Neural cell (in vitro differentiated cells): ENCODE data around the gene TMEM151A.

Source experiments
- CTCF ChIP-seq: fragments of 450-650 bp; IDR thresholded peaks from 2 replicates; pipeline ENCODE4 v1.5.1; 2014; ENCODE audit warnings: antibody characterized with exemption, mild to moderate bottlenecking, moderate library complexity; ENCODE audit not compliant: poor library complexity, severe bottlenecking
- EZH2 ChIP-seq: fragments of 200-600, 300-800 bp; shearing (Covaris generic), sonication (generic); IDR thresholded peaks from 2 replicates; pipeline ENCODE4 v1.6.1; 2014; ENCODE audit warnings: antibody characterized with exemption, low read length, borderline replicate concordance, mild to moderate bottlenecking; ENCODE audit not compliant: insufficient read depth, poor library complexity, severe bottlenecking
- POLR2AphosphoS5 ChIP-seq: IDR thresholded peaks from 2 replicates; pipeline ENCODE4 v1.6.1; 2012
- RAD21 ChIP-seq: fragments of 450-650 bp; conservative IDR thresholded peaks from 2 replicates; pipeline ENCODE4 v1.6.1; 2014; ENCODE audit warnings: antibody characterized with exemption, mild to moderate bottlenecking, moderate library complexity
- SMC3 ChIP-seq: fragments of 450-650 bp; conservative IDR thresholded peaks from 2 replicates; pipeline ENCODE4 v1.6.1; 2014; ENCODE audit warnings: antibody characterized with exemption, mild to moderate bottlenecking, moderate library complexity; ENCODE audit not compliant: poor library complexity

GRCh38 chr11:66280428-66280827 lies 11.3 kb upstream of the TMEM151A start:
- TF ChIP-seq CTCF, result no peak
- TF ChIP-seq POLR2AphosphoS5, result no peak
- no peak for TF ChIP-seq SMC3
- no peak for TF ChIP-seq RAD21
- no peak for TF ChIP-seq EZH2
